ENCODE results near the gene RSPH1. TPM values are rescaled to one million over a fixed set of nuclear protein-coding genes. Genes with fewer than 3 reads are reported as not detected.
A peak's percentile ranks its signal among the peaks of the same experiment; 100 is the strongest.

RSPH1 gene
- total RNA-seq, 2 experiments from 2014 or later, result 0.34 to 0.38 TPM

- Mint-ChIP-seq H3K9me3 (no peaks in the 10 kb centered on the region), H3K27ac (peak overlapping the region; percentile 79), H3K27me3 (no peaks in the 10 kb centered on the region), H3K36me3 (ENCODE audit: low read depth) (no peaks in the 10 kb centered on the region), H3K4me1 (ENCODE audit: low read depth) (peaks cover 32% of the 10 kb centered on the region), H3K4me3 (no peak overlapping the region)
- DNase-seq (no peak), ATAC-seq (ENCODE audit: poor library complexity) (no peak)
- peaks cover 25% of the 10 kb centered on the region for H3K4me1 ChIP-seq (ENCODE audit: insufficient read depth, low read length)
- intact Hi-C loops (cut with DNase I, micrococcal nuclease), result no loop called here
- H3K27ac ChIP-seq (ENCODE audit: low read depth in 1 of 2, low read length in 2 of 2), result no peak overlapping the region
- H3K4me3 ChIP-seq (ENCODE audit: low read length), result no peak overlapping the region
- CTCF ChIA-PET, result no interaction called here
- POLR2A ChIA-PET, result no interaction called here
- H3K36me3 ChIP-seq (ENCODE audit: insufficient read depth, low read length), result no peaks in the 10 kb centered on the region
- H3K9me3 ChIP-seq (ENCODE audit: control insufficient read depth in 1 of 2, insufficient read depth in 1 of 2, low read length in 2 of 2), result no peaks in the 10 kb centered on the region
- no peak for TF ChIP-seq CTCF (IDR thresholded peaks at IDR 0.05)
- H3K27me3 ChIP-seq (ENCODE audit: control insufficient read depth in 1 of 2, insufficient read depth in 2 of 2, low read length in 2 of 2), result no peaks in the 10 kb centered on the region
Observed at GRCh38 chr21:42455196-42455595, 40.8 kb downstream of the RSPH1 start.

GRCh38 chr21:42454786-42455185, 41.2 kb downstream of the RSPH1 start:
- H3K27me3 ChIP-seq (ENCODE audit: control insufficient read depth in 1 of 2, insufficient read depth in 2 of 2, low read length in 2 of 2), result no peaks in the 10 kb centered on the region
- no peak for TF ChIP-seq CTCF (IDR thresholded peaks at IDR 0.05)
- no peak overlapping the region for H3K27ac Mint-ChIP-seq
- no peaks in the 10 kb centered on the region for H3K9me3 Mint-ChIP-seq
- CTCF ChIA-PET, result no interaction called here
- H3K4me3 ChIP-seq (ENCODE audit: low read length), result no peak overlapping the region
- ATAC-seq (ENCODE audit: poor library complexity) (no peak), DNase-seq (no peak)
- H3K4me1 ChIP-seq (ENCODE audit: insufficient read depth, low read length), result peaks cover 26% of the 10 kb centered on the region
- no peaks in the 10 kb centered on the region for H3K27me3 Mint-ChIP-seq
- no peaks in the 10 kb centered on the region for H3K9me3 ChIP-seq (ENCODE audit: control insufficient read depth in 1 of 2, insufficient read depth in 1 of 2, low read length in 2 of 2)
- POLR2A ChIA-PET, result no interaction called here
- H3K4me3 Mint-ChIP-seq, result no peak overlapping the region
- peaks cover 4% of the 10 kb centered on the region for H3K36me3 Mint-ChIP-seq (ENCODE audit: low read depth)
- H3K36me3 ChIP-seq (ENCODE audit: insufficient read depth, low read length), result no peaks in the 10 kb centered on the region
- intact Hi-C loops (cut with DNase I, micrococcal nuclease), result loop anchor here in 1 of 2 experiments (5.0 kb wide), 1 partner anchor 38 kb away; no protein-coding TSS in a partner anchor
- peaks cover 32% of the 10 kb centered on the region for H3K4me1 Mint-ChIP-seq (ENCODE audit: low read depth)
- H3K27ac ChIP-seq (ENCODE audit: low read depth in 1 of 2, low read length in 2 of 2), result no peak overlapping the region

- DNase-seq, result no peak
- H3K27ac Mint-ChIP-seq, result no peak overlapping the region
- Histone ChIP-seq H3K4me3 (ENCODE audit: low read length) (no peak overlapping the region), H3K36me3 (ENCODE audit: insufficient read depth, low read length) (no peaks in the 10 kb centered on the region), H3K9me3 (ENCODE audit: control insufficient read depth in 1 of 2, insufficient read depth in 1 of 2, low read length in 2 of 2) (no peaks in the 10 kb centered on the region), H3K27me3 (ENCODE audit: control insufficient read depth in 1 of 2, insufficient read depth in 2 of 2, low read length in 2 of 2) (no peaks in the 10 kb centered on the region), H3K4me1 (ENCODE audit: insufficient read depth, low read length) (peaks cover 33% of the 10 kb centered on the region), H3K27ac (ENCODE audit: low read depth in 1 of 2, low read length in 2 of 2) (no peak overlapping the region)
- no peak for TF ChIP-seq CTCF (IDR thresholded peaks at IDR 0.05)
- no peak for ATAC-seq (ENCODE audit: poor library complexity)
- no peaks in the 10 kb centered on the region for H3K27me3 Mint-ChIP-seq
- H3K36me3 Mint-ChIP-seq (ENCODE audit: low read depth), result peaks cover 11% of the 10 kb centered on the region
- H3K4me1 Mint-ChIP-seq (ENCODE audit: low read depth), result peaks cover 35% of the 10 kb centered on the region
- intact Hi-C loops (cut with DNase I, micrococcal nuclease), result loop anchor here in 1 of 2 experiments (5.0 kb wide), 1 partner anchor 38 kb away; no protein-coding TSS in a partner anchor
- ChIA-PET CTCF (no interaction called here), POLR2A (no interaction called here)
- H3K4me3 Mint-ChIP-seq, result no peak overlapping the region
- H3K9me3 Mint-ChIP-seq, result no peaks in the 10 kb centered on the region
Observed at GRCh38 chr21:42453986-42454570, 41.9 kb downstream of the RSPH1 start.

Measured in CD4-positive, alpha-beta T cell (primary cell).